Testis (tissue), 2 donors: ENCODE data around the gene ARAP1.

Source experiments
- POLR2A ChIP-seq: fragments of 450-650 bp; IDR thresholded peaks from one replicate; pipeline ENCODE4 v1.6.1; 2017; ENCODE audit warnings: antibody characterized with exemption, mild to moderate bottlenecking, moderate library complexity
- TF ChIP-seq, protein P1 (sequence below), 3 experiments: fragments of 450-650 bp in 2 of 3; fragments of 200-600 bp in 1 of 3; sonication (generic) in 1 of 3; IDR thresholded peaks; one replicate each; pipeline ENCODE4 v1.5.1; 2016 to 2019; ENCODE audit warnings: antibody characterized with exemption in 3 of 3, mild to moderate bottlenecking in 2 of 3, moderate library complexity in 1 of 3

DNA sequence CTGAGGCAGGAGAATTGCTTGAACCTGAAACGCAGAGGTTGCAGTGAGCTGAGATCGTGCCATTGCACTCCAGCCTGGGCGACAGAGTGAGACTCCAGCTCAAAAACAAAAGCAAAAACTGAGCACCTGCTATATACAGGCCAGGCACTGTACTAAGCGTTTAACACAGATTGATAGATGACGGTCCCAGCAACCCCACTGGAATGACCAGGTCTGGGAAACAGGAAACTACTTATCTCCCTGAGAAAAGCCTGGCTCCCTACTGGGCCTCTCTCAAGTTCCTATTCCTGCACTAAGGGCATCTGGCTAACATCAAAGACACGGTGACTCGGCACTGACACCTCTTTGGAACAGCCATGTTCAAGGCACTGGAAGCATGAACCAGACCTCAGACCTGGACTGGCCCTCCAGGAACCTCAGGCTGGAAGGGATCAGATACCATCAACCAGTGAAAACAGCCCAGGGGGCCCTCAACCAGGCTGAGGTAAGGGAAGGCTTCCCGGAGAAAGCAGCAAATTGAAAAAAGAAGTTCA lies 16.6 kb downstream of the ARAP1 start:
- TF ChIP-seq, protein P1, sequence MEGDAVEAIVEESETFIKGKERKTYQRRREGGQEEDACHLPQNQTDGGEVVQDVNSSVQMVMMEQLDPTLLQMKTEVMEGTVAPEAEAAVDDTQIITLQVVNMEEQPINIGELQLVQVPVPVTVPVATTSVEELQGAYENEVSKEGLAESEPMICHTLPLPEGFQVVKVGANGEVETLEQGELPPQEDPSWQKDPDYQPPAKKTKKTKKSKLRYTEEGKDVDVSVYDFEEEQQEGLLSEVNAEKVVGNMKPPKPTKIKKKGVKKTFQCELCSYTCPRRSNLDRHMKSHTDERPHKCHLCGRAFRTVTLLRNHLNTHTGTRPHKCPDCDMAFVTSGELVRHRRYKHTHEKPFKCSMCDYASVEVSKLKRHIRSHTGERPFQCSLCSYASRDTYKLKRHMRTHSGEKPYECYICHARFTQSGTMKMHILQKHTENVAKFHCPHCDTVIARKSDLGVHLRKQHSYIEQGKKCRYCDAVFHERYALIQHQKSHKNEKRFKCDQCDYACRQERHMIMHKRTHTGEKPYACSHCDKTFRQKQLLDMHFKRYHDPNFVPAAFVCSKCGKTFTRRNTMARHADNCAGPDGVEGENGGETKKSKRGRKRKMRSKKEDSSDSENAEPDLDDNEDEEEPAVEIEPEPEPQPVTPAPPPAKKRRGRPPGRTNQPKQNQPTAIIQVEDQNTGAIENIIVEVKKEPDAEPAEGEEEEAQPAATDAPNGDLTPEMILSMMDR (IDR thresholded peaks at IDR 0.05) = no peak
- TF ChIP-seq POLR2A = no peak
